Measurements from ENCODE around the gene UROC1.

The UROC1 gene

DNA sequence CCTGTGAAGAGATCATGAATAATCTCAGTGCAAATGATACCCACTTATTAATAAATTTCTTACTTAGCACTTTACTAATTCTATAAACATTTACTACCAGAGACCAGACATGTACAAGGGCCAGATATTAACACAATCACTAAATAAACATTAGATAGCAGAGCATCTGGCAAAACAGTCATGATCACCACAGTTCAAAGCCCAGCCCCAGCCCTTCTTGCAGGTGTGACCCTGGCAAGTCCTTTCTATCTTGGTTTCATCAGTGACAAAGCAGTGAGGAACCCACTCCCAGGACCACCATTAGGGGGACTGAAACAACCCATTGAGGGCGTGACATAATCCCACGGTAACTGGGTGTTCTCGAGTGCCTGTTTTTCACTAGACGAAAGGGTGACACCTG is 53.5 kb downstream of the UROC1 start:
- Mint-ChIP-seq H3K9me3 (no peaks in the 10 kb centered on the region), H3K4me1 (peaks cover 42% of the 10 kb centered on the region), H3K36me3 (peaks cover 99% of the 10 kb centered on the region), H3K4me3 (no peak overlapping the region), H3K27ac (peak overlapping the region; percentile 26)
- ATAC-seq, result no peak
- DNase-seq (ENCODE audit: low spot score in 2 of 2), result no peak

- ATAC-seq, result no peak
- peaks cover 99% of the 10 kb centered on the region for H3K36me3 Mint-ChIP-seq
- H3K27ac Mint-ChIP-seq, result no peak overlapping the region
- H3K9me3 Mint-ChIP-seq, result no peaks in the 10 kb centered on the region
- H3K4me3 Mint-ChIP-seq, result no peak overlapping the region
- peaks cover 36% of the 10 kb centered on the region for H3K4me1 Mint-ChIP-seq
- no peak for DNase-seq (ENCODE audit: low spot score in 2 of 2)
Observed at GRCh38 chr3:126463521-126463920, 54.1 kb downstream of the UROC1 start.

GRCh38 chr3:126461450-126462070 is 56.0 kb downstream of the UROC1 start:
- no peak for DNase-seq (ENCODE audit: low spot score in 2 of 2)
- H3K4me3 Mint-ChIP-seq, result no peak overlapping the region
- no peaks in the 10 kb centered on the region for H3K9me3 Mint-ChIP-seq
- H3K4me1 Mint-ChIP-seq, result peaks cover 38% of the 10 kb centered on the region
- no peak for ATAC-seq
- H3K27ac Mint-ChIP-seq, result no peak overlapping the region
- peaks cover 100% of the 10 kb centered on the region for H3K36me3 Mint-ChIP-seq

- Mint-ChIP-seq H3K9me3 (no peaks in the 10 kb centered on the region), H3K27ac (peak overlapping the region; percentile 12), H3K4me1 (peaks cover 33% of the 10 kb centered on the region), H3K4me3 (no peak overlapping the region), H3K36me3 (peaks cover 100% of the 10 kb centered on the region)
- no peak for ATAC-seq
- DNase-seq (ENCODE audit: low spot score in 2 of 2), result no peak
Observed at GRCh38 chr3:126460381-126460780, 57.2 kb downstream of the UROC1 start.

- Mint-ChIP-seq H3K36me3 (peaks cover 100% of the 10 kb centered on the region), H3K9me3 (no peaks in the 10 kb centered on the region), H3K27ac (no peak overlapping the region), H3K4me3 (no peak overlapping the region), H3K4me1 (peaks cover 34% of the 10 kb centered on the region)
- ATAC-seq (no peak), DNase-seq (ENCODE audit: low spot score in 2 of 2) (no peak)
Observed at GRCh38 chr3:126459763-126460127, 57.8 kb downstream of the UROC1 start.

DNA sequence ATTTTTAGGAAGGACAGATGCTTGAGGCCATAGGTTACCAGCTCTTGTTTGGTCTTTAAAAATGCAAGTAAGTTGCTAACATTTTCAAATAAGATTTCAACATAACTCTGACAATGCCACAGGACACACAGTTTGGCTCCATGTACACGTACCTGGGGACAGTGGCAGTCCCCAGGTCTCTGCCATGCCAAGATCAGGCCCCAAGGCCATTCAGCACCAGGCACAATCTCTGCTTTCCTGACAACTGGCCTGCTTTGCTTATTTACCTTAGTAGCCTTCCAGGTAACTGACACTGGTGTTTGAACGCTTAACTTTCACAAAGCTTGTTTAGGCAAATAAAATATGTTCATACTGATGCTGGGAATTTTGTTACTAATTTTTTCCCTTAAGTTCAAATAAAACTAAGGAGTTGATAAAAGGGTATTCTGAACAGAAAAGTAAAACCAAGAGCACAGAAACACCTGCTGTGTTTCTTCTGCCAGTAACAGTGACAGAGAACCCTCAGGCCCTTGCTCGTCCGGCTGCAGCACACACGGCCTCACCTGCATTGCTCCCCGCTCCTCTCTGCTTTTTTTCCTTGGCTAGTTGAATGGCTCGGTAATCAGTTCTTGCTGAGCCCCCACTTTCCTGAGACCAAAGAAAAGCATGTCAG is 58.3 kb downstream of the UROC1 start:
- H3K9me3 Mint-ChIP-seq, result no peaks in the 10 kb centered on the region
- no peak overlapping the region for H3K27ac Mint-ChIP-seq
- H3K36me3 Mint-ChIP-seq, result peaks cover 100% of the 10 kb centered on the region
- H3K4me3 Mint-ChIP-seq, result no peak overlapping the region
- H3K4me1 Mint-ChIP-seq, result peaks cover 33% of the 10 kb centered on the region
- DNase-seq (ENCODE audit: low spot score in 2 of 2) (no peak), ATAC-seq (no peak)

- DNase-seq (ENCODE audit: low spot score in 2 of 2) (no peak), ATAC-seq (no peak)
- peaks cover 90% of the 10 kb centered on the region for H3K36me3 Mint-ChIP-seq
- peak overlapping the region; percentile 56 for H3K27ac Mint-ChIP-seq
- no peaks in the 10 kb centered on the region for H3K9me3 Mint-ChIP-seq
- H3K4me1 Mint-ChIP-seq, result peaks cover 34% of the 10 kb centered on the region
- H3K4me3 Mint-ChIP-seq, result no peak overlapping the region
Observed at GRCh38 chr3:126456766-126457388, 60.7 kb downstream of the UROC1 start.

DNA sequence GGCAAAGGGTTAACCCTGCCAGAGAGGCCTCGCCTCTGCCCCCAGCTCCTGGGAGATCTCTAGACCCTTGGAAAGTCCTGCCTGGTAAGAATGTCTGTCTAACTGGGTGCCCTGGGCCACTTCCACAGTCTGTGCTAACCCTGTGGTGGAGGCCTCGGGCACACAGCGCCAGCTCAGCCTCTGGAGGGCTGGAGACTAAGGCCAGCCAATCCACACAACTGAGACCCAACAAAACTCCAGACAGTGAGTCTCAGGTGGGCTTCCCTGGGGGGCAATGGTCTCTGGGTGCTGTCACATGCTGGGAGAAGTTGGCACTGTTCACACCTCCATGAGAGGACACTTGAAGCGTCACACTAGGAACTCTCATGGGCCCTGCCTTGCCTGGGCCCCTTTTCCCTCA is 61.4 kb downstream of the UROC1 start:
- H3K4me1 Mint-ChIP-seq, result peaks cover 40% of the 10 kb centered on the region
- no peak overlapping the region for H3K4me3 Mint-ChIP-seq
- H3K36me3 Mint-ChIP-seq, result peaks cover 90% of the 10 kb centered on the region
- peak overlapping the region; percentile 56 for H3K27ac Mint-ChIP-seq
- no peak for DNase-seq (ENCODE audit: low spot score in 2 of 2)
- no peak for ATAC-seq
- H3K9me3 Mint-ChIP-seq, result no peaks in the 10 kb centered on the region

- Mint-ChIP-seq H3K9me3 (no peaks in the 10 kb centered on the region), H3K36me3 (peaks cover 84% of the 10 kb centered on the region), H3K4me1 (peaks cover 38% of the 10 kb centered on the region), H3K27ac (peak overlapping the region; percentile 18), H3K4me3 (no peak overlapping the region)
- DNase-seq (ENCODE audit: low spot score in 2 of 2), result no peak
- ATAC-seq, result no peak
Observed at GRCh38 chr3:126454437-126455198, 63.0 kb downstream of the UROC1 start.

GRCh38 chr3:126454025-126454424 is 63.5 kb downstream of the UROC1 start:
- Mint-ChIP-seq H3K27ac (peak overlapping the region; percentile 18), H3K36me3 (peaks cover 79% of the 10 kb centered on the region), H3K4me1 (peaks cover 38% of the 10 kb centered on the region), H3K9me3 (no peaks in the 10 kb centered on the region), H3K4me3 (no peak overlapping the region)
- DNase-seq (ENCODE audit: low spot score in 2 of 2) (no peak), ATAC-seq (no peak)

DNA sequence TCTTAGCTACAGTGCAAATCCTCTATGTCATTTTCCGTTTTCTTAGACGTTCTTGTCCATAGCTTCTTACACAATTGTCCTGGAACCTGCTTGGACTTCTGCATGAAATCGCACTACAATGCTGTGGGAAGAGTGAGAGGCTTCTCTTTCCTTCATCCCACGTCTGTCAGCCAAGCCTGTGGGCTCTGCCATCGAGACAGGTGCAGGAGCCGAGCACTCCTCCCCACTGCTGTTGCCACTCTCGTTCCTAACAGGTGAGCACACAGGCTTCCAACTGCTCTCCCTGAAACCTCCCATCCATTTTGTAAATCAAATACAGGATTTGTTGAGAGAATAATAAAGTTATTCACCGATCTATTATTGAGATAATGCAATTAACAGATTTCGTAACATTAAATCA is 65.4 kb downstream of the UROC1 start:
- DNase-seq (ENCODE audit: low spot score in 2 of 2) (no peak), ATAC-seq (no peak)
- H3K9me3 Mint-ChIP-seq, result no peaks in the 10 kb centered on the region
- H3K4me1 Mint-ChIP-seq, result peaks cover 37% of the 10 kb centered on the region
- H3K4me3 Mint-ChIP-seq, result no peak overlapping the region
- H3K27ac Mint-ChIP-seq, result peak overlapping the region; percentile 64
- peaks cover 61% of the 10 kb centered on the region for H3K36me3 Mint-ChIP-seq

DNA sequence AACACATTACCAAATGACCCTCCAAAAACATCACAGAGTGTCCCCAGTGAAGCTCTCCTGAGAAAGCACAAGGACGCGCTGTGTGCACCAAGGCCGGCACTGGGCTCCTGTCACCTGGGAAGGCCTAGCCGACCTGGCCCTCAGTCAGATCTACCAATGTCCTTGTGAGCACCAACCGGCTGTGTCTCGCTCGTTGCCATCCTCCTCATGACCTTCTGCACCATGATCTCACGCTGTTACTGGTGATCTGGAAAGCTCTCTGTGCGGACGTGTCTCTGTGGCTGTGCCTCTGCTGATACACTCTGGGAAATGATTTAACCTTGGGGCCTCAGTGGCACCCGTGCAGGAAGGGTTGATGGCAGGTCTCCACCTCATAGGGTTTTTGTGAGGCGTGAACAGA is 66.1 kb downstream of the UROC1 start:
- peaks cover 60% of the 10 kb centered on the region for H3K36me3 Mint-ChIP-seq

DNA sequence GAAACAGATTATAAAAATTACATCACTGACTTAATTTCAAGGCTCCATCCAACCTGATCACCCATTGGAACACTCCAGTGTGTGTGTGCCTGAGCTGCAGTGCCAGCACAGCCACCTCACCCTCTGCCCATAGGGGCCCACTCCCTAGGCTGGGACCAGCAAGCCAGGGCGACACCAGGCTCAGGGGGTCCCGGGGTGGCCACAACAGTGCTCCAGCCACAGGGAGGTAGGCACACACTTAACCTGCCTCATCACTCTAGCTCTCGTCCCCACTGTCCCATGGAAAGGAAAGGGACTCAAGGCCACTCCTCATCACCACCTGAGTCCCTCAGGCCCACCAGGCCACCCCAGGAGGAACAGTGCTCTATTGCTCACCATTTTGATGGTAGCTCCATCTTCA is 66.8 kb downstream of the UROC1 start:
- H3K4me1 Mint-ChIP-seq, result peaks cover 33% of the 10 kb centered on the region
- no peak overlapping the region for H3K4me3 Mint-ChIP-seq
- H3K36me3 Mint-ChIP-seq, result peaks cover 52% of the 10 kb centered on the region
- ATAC-seq (no peak), DNase-seq (ENCODE audit: low spot score in 2 of 2) (no peak)
- peak overlapping the region; percentile 64 for H3K27ac Mint-ChIP-seq
- H3K9me3 Mint-ChIP-seq, result no peaks in the 10 kb centered on the region

More for the DNA sequence above, 66.1 kb downstream of the UROC1 start:
- Mint-ChIP-seq H3K27ac (peak overlapping the region; percentile 64), H3K4me3 (no peak overlapping the region), H3K9me3 (no peaks in the 10 kb centered on the region), H3K4me1 (peaks cover 35% of the 10 kb centered on the region)
- ATAC-seq, result no peak
- DNase-seq (ENCODE audit: low spot score in 2 of 2), result no peak

DNA sequence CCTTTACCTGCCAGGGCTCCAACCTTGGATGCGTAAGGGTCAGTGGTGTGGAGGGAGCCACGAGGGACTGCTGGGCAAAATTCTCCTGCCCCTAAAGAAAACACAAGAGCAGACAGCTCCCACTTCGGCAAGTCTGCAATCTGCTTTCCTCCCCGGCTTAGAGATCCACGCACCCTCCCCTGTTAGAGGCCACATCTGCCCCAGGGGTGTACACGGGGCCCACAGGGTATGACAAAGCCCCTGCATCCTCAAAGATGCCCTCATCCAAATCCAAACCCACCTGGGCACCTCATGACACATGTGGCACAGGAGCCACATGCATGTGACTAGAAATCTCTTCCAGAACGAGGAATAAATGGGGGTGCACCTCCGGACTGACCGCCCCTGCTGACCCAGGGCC is 67.4 kb downstream of the UROC1 start:
- ATAC-seq (no peak), DNase-seq (ENCODE audit: low spot score in 2 of 2) (no peak)
- Mint-ChIP-seq H3K36me3 (peaks cover 47% of the 10 kb centered on the region), H3K9me3 (no peaks in the 10 kb centered on the region), H3K4me3 (no peak overlapping the region), H3K4me1 (peaks cover 29% of the 10 kb centered on the region), H3K27ac (no peak overlapping the region)

- Mint-ChIP-seq H3K4me3 (no peak overlapping the region), H3K9me3 (no peaks in the 10 kb centered on the region), H3K36me3 (peaks cover 44% of the 10 kb centered on the region), H3K27ac (no peak overlapping the region), H3K4me1 (peaks cover 27% of the 10 kb centered on the region)
- ATAC-seq, result no peak
- no peak for DNase-seq (ENCODE audit: low spot score in 2 of 2)
Observed at GRCh38 chr3:126449621-126450051, 67.9 kb downstream of the UROC1 start.

GRCh38 chr3:126448893-126449180 is 68.7 kb downstream of the UROC1 start:
- peaks cover 41% of the 10 kb centered on the region for H3K36me3 Mint-ChIP-seq
- H3K27ac Mint-ChIP-seq, result no peak overlapping the region
- no peak for DNase-seq (ENCODE audit: low spot score in 2 of 2)
- ATAC-seq, result no peak
- peaks cover 21% of the 10 kb centered on the region for H3K4me1 Mint-ChIP-seq
- no peak overlapping the region for H3K4me3 Mint-ChIP-seq
- no peaks in the 10 kb centered on the region for H3K9me3 Mint-ChIP-seq
